T-helper 2 cell treated with Interferon-gamma antibody and Interleukin-4, amounts not matched to agents 5 μg/mL and 100 μg/mL, for 36 hours (primary cell): ENCODE results near the gene OGFOD2.
A peak's percentile ranks its signal among the peaks of the same experiment; 100 is the strongest.
"Not testable (repeated sequence)": the region's sequence is repeated elsewhere in the genome, so short reads cannot be mapped to it uniquely, and the experiment has no call there.

Experiments
- DNase-seq: peaks from one replicate; pipeline ENCODE4 v3.0.0; 2021; ENCODE audit warnings: low spot score
- H3K27ac Mint-ChIP-seq: one replicate; pipeline ENCODE4 v1.8.0; 2021; ENCODE audit warnings: mild to moderate bottlenecking, mixed read lengths
- H3K27me3 Mint-ChIP-seq: one replicate; pipeline ENCODE4 v1.8.0; 2021; ENCODE audit warnings: low read depth, mixed read lengths
- H3K36me3 Mint-ChIP-seq: one replicate; pipeline ENCODE4 v1.8.0; 2021; ENCODE audit warnings: low read depth, mixed read lengths
- H3K4me1 Mint-ChIP-seq: one replicate; pipeline ENCODE4 v1.8.0; 2021; ENCODE audit warnings: low read depth, mixed read lengths
- H3K4me3 Mint-ChIP-seq: one replicate; pipeline ENCODE4 v1.8.0; 2022; ENCODE audit warnings: mild to moderate bottlenecking, moderate library complexity, mixed read lengths
- H3K9me3 Mint-ChIP-seq: one replicate; pipeline ENCODE4 v1.8.0; 2021; ENCODE audit warnings: mixed read lengths

OGFOD2 gene

DNA sequence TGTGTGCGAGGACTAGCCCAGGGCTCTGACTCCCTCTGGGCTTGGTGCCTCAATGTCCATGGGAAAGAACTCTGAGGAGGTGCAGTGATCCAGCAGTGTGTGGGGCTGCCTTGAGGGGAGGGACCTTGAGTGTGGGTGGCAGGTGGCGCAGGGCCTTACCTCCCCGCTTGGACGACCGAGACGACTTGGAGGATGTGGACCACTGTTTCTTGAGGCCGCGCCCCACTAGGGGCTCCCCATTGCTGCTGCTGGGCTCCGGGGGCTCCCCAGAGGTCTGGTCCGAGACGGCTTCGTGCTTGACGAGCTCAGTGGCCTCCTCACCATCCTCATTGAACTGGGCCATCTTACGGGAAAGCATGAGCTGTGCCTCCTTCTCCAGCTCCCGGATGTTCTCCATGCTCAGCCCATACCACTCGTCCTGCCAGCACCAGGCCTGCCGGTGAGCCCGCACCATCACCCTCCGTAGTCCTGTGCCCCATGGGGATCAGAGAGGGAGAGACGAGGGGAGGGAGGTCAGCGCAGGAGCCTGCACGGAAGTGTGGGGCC, 30.1 kb downstream of the OGFOD2 start:
- Mint-ChIP-seq H3K4me1 (no peaks in the 10 kb centered on the region), H3K36me3 (no peaks in the 10 kb centered on the region), H3K4me3 (no peak overlapping the region), H3K27me3 (no peaks in the 10 kb centered on the region), H3K9me3 (no peaks in the 10 kb centered on the region), H3K27ac (no peak overlapping the region)
- DNase-seq = no peak

- no peaks in the 10 kb centered on the region for H3K36me3 Mint-ChIP-seq
- no peak for DNase-seq
- no peak overlapping the region for H3K27ac Mint-ChIP-seq
- no peaks in the 10 kb centered on the region for H3K27me3 Mint-ChIP-seq
- no peak overlapping the region for H3K4me3 Mint-ChIP-seq
- no peaks in the 10 kb centered on the region for H3K4me1 Mint-ChIP-seq
- no peaks in the 10 kb centered on the region for H3K9me3 Mint-ChIP-seq
These were observed 31.9 kb downstream of the OGFOD2 start for GRCh38 chr12:123006977-123007376.

DNA sequence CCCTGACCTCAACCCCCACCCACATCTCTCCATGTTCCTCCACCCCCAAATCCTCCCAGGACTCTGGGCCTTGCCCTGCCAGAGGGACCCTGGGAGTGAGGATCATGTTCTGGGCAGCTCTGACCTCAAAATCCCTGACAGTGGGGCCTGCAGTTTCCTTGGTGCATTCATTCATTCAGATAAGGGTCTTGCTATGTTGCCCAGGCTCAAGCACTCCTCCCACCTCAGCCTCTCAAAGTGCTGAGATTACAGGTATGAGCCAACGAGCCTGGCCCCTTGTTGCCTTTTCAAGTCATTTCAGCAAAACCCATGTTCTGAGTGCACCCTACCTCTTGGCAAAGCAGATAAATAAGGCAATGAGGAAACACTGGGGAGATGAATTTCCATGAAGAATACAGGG, 35.1 kb downstream of the OGFOD2 start:
- no peaks in the 10 kb centered on the region for H3K4me1 Mint-ChIP-seq
- H3K27ac Mint-ChIP-seq = no peak overlapping the region
- DNase-seq = no peak
- no peaks in the 10 kb centered on the region for H3K9me3 Mint-ChIP-seq
- no peaks in the 10 kb centered on the region for H3K27me3 Mint-ChIP-seq
- no peaks in the 10 kb centered on the region for H3K36me3 Mint-ChIP-seq
- H3K4me3 Mint-ChIP-seq = no peak overlapping the region

DNA sequence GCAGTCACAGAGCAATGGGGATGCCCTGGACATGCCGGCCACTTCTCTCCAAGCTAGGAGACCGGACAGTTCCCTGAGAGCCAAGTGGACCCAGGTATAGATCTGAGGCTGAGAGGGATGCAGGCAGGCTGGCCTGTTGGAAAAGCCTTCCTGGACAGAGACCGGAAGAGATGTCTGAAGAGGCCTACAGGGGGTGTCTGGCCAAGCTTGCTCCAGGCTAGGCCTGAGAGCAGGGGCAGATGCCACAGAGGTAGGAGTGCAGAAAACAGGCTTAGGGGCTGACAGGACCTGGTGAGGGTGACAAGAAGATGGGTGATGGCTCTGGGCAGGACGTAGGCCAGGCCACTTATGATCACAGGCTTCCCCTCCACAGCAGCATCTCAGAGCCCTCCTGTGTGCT, 35.6 kb downstream of the OGFOD2 start:
- no peak for DNase-seq
- no peak overlapping the region for H3K27ac Mint-ChIP-seq
- no peaks in the 10 kb centered on the region for H3K36me3 Mint-ChIP-seq
- H3K4me1 Mint-ChIP-seq = no peaks in the 10 kb centered on the region
- no peaks in the 10 kb centered on the region for H3K27me3 Mint-ChIP-seq
- H3K9me3 Mint-ChIP-seq = no peaks in the 10 kb centered on the region
- H3K4me3 Mint-ChIP-seq = no peak overlapping the region

- no peak overlapping the region for H3K4me3 Mint-ChIP-seq
- H3K36me3 Mint-ChIP-seq = no peaks in the 10 kb centered on the region
- DNase-seq = no peak
- H3K4me1 Mint-ChIP-seq = no peaks in the 10 kb centered on the region
- no peak overlapping the region for H3K27ac Mint-ChIP-seq
- no peaks in the 10 kb centered on the region for H3K27me3 Mint-ChIP-seq
- no peaks in the 10 kb centered on the region for H3K9me3 Mint-ChIP-seq
These were observed 36.7 kb downstream of the OGFOD2 start for GRCh38 chr12:123011701-123012100.

GRCh38 chr12:123013185-123014095, 38.4 kb downstream of the OGFOD2 start:
- no peak for DNase-seq
- no peaks in the 10 kb centered on the region for H3K4me1 Mint-ChIP-seq
- H3K4me3 Mint-ChIP-seq = no peak overlapping the region
- H3K9me3 Mint-ChIP-seq = no peaks in the 10 kb centered on the region
- H3K27ac Mint-ChIP-seq = no peak overlapping the region
- H3K27me3 Mint-ChIP-seq = no peaks in the 10 kb centered on the region
- H3K36me3 Mint-ChIP-seq = no peaks in the 10 kb centered on the region

DNA sequence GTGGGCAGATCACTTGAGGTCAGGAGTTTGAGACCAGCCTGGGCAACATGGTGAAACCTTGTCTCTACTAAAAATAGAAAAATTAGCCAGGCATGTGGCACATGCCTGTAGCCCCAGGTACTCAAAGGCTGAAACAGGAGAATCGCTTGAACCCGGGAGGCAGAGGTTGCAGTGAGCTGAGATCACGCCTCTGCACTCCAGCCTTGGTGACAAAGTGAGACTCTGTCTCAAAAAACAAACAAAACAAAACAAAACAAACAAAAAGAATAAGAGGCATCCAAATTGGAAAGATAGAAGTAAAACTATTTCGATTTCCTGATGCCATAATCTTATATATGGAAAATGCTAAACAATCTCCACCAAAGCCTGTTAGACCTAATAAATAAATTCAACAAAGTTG, 39.4 kb downstream of the OGFOD2 start:
- not testable (repeated sequence) for DNase-seq, H3K27ac Mint-ChIP-seq, H3K27me3 Mint-ChIP-seq, H3K36me3 Mint-ChIP-seq, H3K4me3 Mint-ChIP-seq, H3K9me3 Mint-ChIP-seq, H3K4me1 Mint-ChIP-seq

- DNase-seq = no peak
- Mint-ChIP-seq H3K36me3 (no peaks in the 10 kb centered on the region), H3K27me3 (no peaks in the 10 kb centered on the region), H3K4me1 (peaks cover 2% of the 10 kb centered on the region), H3K27ac (no peak overlapping the region), H3K4me3 (no peak overlapping the region), H3K9me3 (no peaks in the 10 kb centered on the region)
These were observed 42.7 kb downstream of the OGFOD2 start for GRCh38 chr12:123017753-123018152.

GRCh38 chr12:123019841-123020138, 44.7 kb downstream of the OGFOD2 start:
- no peak for DNase-seq
- H3K27me3 Mint-ChIP-seq = no peaks in the 10 kb centered on the region
- peak overlapping the region; percentile 34 for H3K27ac Mint-ChIP-seq
- no peaks in the 10 kb centered on the region for H3K9me3 Mint-ChIP-seq
- peaks cover 10% of the 10 kb centered on the region for H3K4me1 Mint-ChIP-seq
- no peak overlapping the region for H3K4me3 Mint-ChIP-seq
- no peaks in the 10 kb centered on the region for H3K36me3 Mint-ChIP-seq

GRCh38 chr12:123021688-123022604, 46.9 kb downstream of the OGFOD2 start:
- Mint-ChIP-seq H3K27ac (no peak overlapping the region), H3K4me3 (no peak overlapping the region), H3K9me3 (no peaks in the 10 kb centered on the region), H3K4me1 (peaks cover 15% of the 10 kb centered on the region), H3K27me3 (no peaks in the 10 kb centered on the region), H3K36me3 (no peaks in the 10 kb centered on the region)
- DNase-seq = no peak

DNA sequence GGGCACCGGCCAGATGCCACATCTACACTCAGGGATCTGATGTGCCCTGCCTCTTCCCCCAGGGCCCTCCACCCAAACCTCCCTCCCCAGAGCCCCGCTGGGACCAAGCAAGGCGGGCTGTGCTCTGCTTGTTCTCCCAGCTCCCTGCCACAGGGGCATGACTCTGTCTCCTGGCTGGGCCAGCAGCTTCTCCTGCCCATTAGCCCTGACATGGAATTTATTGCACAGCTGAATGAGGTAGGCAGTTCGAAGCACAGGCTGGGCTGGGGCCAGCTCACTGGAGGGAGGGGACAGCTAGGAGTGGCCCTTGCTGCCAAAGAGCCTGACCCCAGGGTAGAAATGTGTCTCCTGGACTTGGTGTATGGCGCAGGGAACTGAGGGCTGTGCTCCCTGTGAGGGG, 47.8 kb downstream of the OGFOD2 start:
- Mint-ChIP-seq H3K9me3 (no peaks in the 10 kb centered on the region), H3K4me1 (peaks cover 15% of the 10 kb centered on the region), H3K36me3 (no peaks in the 10 kb centered on the region), H3K27ac (no peak overlapping the region), H3K27me3 (no peaks in the 10 kb centered on the region), H3K4me3 (no peak overlapping the region)
- DNase-seq = no peak

GRCh38 chr12:123024819-123025391, 49.9 kb downstream of the OGFOD2 start:
- no peaks in the 10 kb centered on the region for H3K27me3 Mint-ChIP-seq
- DNase-seq = peak; percentile 41
- H3K4me3 Mint-ChIP-seq = no peak overlapping the region
- H3K9me3 Mint-ChIP-seq = no peaks in the 10 kb centered on the region
- H3K27ac Mint-ChIP-seq = peak overlapping the region; percentile 46
- H3K4me1 Mint-ChIP-seq = peaks cover 15% of the 10 kb centered on the region
- peaks cover 2% of the 10 kb centered on the region for H3K36me3 Mint-ChIP-seq

DNA sequence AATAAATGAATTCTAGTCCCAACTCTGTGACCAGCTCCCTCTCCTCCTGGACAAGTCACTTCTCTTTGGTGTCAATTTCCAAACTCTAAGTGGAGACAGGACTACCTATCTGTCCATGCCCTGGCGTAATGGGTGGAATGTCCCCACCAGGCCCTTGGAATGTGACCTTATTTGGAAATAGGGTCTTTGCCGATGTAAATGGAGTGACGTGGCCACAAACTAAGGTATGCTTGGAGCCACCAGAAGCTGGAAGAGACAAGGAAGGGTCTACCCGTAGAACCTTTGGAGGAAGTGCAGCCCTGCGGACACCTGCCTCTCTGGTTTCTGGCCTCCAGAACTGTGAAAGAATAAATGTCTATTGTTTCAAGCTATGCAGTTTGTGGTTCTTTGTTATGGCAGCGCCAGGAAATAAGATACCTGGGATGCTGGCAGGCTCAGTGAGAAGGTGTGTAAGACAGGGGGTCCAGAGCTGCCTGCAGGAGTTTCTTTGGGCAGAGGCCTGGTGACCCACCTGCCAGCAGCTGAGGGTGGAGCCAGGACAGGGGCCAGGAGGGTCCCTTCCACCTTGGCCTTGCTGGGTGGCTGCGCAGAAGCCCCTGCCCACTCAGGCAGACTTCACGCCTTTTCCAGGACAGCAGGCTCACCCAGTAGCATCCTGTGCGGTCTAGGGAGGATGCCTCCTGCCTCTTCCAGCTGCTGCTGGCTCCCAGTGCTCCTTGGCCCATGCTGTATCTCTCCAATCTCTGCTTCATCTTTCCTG, 51.2 kb downstream of the OGFOD2 start:
- peaks cover 15% of the 10 kb centered on the region for H3K4me1 Mint-ChIP-seq

More for the DNA sequence above, 51.2 kb downstream of the OGFOD2 start:
- Mint-ChIP-seq H3K36me3 (peaks cover 2% of the 10 kb centered on the region), H3K4me3 (no peak overlapping the region), H3K27me3 (no peaks in the 10 kb centered on the region), H3K9me3 (no peaks in the 10 kb centered on the region), H3K27ac (no peak overlapping the region)
- DNase-seq = no peak
